Skin epidermis (tissue), 12 donors: ENCODE data around the gene UBL4A.
A peak's percentile ranks its signal among the peaks of the same experiment; 100 is the strongest.

Experiments
- H3K27ac ChIP-seq, 21 experiments: fragments of 200-600 bp; sonication (generic) in 11 of 21; one replicate each; pipeline ENCODE4 v1.5.0; 2020; ENCODE audit warnings: mild to moderate bottlenecking in 3 of 21, inconsistent platforms in 2 of 21, moderate library complexity in 2 of 21
- H3K4me3 ChIP-seq, 7 experiments: fragments of 200-600 bp; sonication (generic) in 2 of 7; one replicate each; pipeline ENCODE4 v1.5.0; 2020; ENCODE audit warnings: inconsistent platforms in 2 of 7, mild to moderate bottlenecking in 2 of 7, moderate library complexity in 1 of 7

UBL4A gene

DNA sequence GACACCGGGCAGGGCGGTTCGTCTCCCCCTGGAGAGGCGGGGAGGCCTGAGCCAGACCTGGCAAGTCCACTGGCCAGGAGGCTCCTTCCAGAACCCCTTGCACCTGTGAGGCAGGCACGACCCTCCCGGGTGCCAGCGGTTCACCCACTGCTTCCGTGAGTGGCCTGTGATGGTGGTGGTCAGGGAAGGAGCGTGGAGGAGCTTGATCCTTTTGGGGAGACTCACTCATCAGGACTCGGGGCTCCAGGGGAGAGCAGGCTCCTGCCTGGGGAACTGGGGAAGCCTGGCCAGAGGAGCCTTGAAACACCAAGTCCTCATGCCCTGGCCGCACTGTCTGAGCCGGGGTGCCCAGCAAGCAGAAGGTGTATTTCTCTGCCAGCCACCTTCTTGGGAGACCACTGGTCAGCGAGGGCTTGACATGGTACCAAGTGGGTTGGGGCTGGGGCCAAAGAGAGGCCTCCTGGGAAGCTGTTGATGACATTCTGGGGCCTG, 41.6 kb downstream of the UBL4A start:
- H3K4me3 ChIP-seq, result peak overlapping the region; percentile 45 to 59 (median 54)
- peak overlapping the region in 19 of 21 experiments; percentile 24 to 86 (median 77) for H3K27ac ChIP-seq

- Histone ChIP-seq H3K27ac (peak within 1 kb of the TSS in 19 of 21 experiments; percentile 58 to 86 (median 78)), H3K4me3 (peak within 1 kb of the TSS; percentile 45 to 59 (median 54))
These were observed 42.2 kb downstream of the UBL4A start, which contains the start of gene FAM50A for GRCh38 chrX:154443992-154444754. Gene FAM50A, plus strand, starts transcription at chrX:154444141. Its CDS starts 95 bp downstream, at chrX:154444236.

GRCh38 chrX:154443479-154443910, 42.9 kb downstream of the UBL4A start:
- H3K4me3 ChIP-seq, result peak overlapping the region in 4 of 7 experiments; percentile 45 to 58 (median 54)

GRCh38 chrX:154441984-154442707, 44.3 kb downstream of the UBL4A start:
- Histone ChIP-seq H3K27ac (peak overlapping the region in 2 of 21 experiments; percentile 11 to 29), H3K4me3 (no peak overlapping the region)

More at GRCh38 chrX:154443479-154443910, 42.9 kb downstream of the UBL4A start:
- H3K27ac ChIP-seq, result peak overlapping the region in 19 of 21 experiments; percentile 36 to 84 (median 77)

- no peak overlapping the region for H3K4me3 ChIP-seq
- H3K27ac ChIP-seq, result peak overlapping the region in 1 of 21 experiments; percentile 11
These were observed 44.9 kb downstream of the UBL4A start for GRCh38 chrX:154441564-154441963.

DNA sequence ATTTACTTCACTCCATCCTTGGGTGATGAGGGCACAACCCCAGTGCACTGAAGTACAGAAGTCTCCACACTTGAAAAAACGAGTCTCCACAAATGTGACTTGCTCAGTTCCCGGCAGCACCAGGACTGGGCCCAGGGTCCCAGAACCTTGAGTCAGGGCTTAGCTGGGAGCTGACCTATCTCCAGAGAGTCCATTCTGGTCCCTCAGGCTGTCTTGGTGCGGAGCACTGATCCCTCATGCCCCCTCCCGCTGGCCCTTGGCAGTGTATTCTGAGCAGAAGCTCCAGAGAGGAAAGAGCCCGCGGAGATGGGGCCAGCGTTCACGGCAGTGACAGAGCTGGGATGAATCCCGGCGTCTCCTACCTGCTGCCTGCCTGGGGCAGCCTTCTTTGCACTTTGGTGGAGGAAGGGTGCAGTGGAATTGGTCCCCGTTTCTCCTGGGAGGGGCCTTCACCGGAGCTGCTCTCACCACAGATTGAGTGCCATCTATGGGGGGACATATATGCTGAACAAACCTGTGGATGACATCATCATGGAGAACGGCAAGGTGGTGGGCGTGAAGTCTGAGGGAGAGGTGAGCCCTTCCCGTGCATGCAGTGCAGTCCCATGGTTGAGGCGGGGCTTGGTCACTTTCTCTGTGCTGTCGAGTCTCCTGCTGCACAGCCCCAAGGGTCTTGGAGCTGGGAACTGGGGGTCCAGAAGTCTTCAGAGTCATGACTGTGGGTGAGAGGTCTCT, 45.6 kb downstream of the UBL4A start:
- Histone ChIP-seq H3K4me3 (no peak overlapping the region), H3K27ac (no peak overlapping the region)

DNA sequence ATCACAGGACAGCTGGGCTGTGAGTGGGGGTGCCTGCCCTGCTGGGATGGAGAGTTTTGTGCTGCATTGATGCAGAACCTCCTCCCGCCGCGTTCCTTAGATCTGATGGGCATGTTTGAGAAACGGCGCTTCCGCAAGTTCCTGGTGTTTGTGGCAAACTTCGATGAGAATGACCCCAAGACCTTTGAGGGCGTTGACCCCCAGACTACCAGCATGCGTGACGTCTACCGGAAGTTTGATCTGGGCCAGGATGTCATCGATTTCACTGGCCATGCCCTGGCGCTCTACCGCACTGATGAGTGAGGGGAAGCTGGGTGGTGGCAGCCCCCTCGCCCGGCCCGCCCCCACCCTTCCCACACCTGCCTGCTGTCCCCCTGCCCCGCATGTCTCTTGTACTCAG, 46.6 kb downstream of the UBL4A start:
- H3K4me3 ChIP-seq, result no peak overlapping the region
- H3K27ac ChIP-seq, result no peak overlapping the region

DNA sequence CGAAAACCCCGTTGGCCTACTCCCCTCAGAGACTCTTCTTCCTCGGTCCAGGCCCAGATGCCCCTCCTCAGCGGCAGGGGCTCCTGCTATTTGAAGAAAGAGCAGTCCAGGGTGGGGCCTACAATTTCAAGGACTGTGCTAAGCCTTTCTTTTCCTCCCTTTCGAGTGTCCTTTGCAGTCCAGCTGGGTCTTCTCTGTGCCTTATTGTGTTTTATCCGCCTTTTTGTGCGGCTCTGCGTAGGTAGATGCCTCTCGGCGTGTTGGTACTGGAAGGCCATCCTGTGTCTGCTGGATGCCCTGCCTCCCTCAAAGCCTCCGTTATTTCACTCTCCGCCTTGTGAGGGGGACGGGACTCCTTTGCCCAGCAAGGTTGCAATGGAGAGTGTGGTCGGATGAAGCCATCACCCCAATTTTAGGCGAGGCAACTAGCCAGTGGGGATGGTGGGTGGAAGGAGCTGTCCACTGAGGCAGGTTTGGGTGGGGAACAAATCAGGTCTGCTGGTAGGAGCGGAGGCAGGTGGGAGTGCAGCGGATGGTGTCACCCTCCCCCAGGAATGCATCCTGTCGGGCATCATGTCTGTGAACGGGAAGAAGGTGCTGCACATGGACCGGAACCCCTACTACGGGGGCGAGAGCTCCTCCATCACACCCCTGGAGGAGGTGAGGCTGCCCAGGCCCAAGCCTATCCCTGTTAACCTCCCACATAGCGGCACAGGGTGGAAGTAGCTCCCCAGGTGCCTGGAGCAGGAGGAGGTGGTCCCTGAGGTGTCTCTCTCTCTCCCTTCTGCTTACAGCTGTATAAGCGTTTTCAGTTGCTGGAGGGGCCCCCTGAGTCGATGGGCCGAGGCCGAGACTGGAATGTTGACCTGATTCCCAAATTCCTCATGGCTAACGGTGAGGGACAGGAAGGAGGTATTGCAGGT, 48.2 kb downstream of the UBL4A start:
- Histone ChIP-seq H3K27ac (peak overlapping the region in 16 of 21 experiments; percentile 75 to 98 (median 93)), H3K4me3 (peak overlapping the region; percentile 56 to 80 (median 66))

DNA sequence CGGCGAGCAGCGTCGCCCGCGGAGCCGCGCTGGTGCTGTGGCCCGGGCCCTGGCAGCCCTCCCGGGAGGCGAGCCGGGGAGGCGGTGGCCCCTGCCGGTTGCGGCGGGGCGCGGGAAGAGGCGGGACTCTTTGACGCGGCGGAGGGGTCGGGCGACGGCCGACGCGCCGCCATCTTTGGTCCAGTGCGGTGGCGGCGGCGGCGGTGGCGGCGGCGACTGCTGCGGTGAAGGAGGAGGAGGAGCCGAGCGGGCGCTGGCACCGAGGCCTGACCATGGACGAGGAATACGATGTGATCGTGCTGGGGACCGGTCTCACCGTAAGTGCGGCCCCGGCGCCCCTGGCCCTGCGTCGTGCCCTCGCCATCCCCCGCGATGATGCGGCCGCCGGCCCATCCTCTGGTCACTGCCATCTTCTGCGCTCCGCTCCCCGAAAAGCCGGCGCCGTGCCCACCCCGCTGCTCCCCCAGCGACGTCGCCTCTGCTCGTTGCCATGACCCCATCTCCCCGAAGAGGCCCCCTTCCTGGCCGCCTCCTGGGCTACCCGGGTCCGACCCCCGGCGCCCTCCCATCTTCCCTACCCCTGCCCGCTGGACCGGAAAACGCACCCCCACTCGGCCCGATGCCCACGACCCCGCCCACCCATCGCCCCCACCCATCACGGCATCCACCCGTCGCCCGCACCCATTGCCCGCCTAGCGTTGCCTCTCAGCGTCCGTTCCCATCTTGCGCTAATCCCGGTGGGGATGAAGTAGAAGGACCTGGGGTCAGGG, 49.2 kb downstream of the UBL4A start, which contains the start of gene GDI1:
Gene GDI1, plus strand, starts transcription at position 172 of the 770 bp plus-strand sequence. Its CDS starts 101 bp downstream, at position 273.
- H3K27ac ChIP-seq, result peak within 1 kb of the TSS; percentile 75 to 100 (median 93)
- peak within 1 kb of the TSS; percentile 56 to 80 (median 66) for H3K4me3 ChIP-seq

DNA sequence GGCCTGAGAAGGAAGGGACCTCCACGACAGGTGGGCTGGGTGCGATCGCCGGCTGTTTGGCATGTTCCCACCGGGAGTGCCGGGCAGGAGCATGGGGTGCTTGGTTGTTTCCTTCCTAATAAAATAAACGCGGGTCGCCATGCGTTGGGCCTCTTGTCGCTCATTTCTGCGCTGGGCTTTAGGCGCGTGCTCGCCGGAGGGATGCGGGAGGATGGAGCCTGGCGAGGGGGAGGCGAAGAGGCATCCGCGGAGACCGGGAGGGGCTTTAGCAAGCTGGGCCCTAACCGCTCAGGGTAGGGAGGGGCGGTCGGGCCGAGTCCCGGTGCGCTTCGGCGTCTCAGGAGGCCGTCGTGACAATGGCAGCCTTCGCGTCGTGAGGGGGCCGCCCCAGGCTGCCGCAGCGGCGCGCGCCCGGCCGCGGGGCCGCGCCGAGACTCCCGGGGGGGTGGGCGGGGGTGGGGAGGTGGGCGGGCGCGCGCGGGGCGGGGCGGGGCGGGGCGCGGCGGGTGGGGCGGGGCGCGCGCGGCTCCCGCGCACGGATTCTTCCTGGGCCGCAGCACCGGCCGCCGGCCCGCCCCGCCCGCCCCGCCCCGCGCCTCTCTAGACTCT, 49.9 kb downstream of the UBL4A start:
- peak overlapping the region; percentile 56 to 80 (median 66) for H3K4me3 ChIP-seq
- peak overlapping the region; percentile 75 to 100 (median 93) for H3K27ac ChIP-seq

DNA sequence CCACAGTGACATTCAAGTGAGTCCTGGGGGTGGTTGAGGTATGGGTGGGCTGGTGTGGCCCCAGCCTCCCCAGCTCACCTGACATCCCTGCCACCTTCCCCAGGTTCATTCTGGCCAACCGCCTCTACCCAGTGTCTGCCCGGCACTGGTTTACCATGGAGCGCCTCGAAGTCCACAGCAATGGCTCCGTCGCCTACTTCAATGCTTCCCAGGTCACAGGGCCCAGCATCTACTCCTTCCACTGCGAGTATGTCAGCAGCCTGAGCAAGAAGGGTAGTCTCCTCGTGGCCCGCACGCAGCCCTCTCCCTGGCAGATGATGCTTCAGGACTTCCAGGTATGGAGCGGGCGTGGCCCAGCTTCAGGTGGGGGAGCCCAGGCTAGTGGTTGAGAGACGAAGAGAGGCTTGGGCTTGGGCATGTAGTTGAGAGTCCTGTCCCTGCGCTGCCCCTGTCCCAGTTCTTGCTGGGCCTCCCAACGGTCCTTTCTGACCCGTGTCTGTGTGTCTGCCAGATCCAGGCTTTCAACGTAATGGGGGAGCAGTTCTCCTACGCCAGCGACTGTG, 51.2 kb downstream of the UBL4A start:
- no peak overlapping the region for H3K4me3 ChIP-seq

DNA sequence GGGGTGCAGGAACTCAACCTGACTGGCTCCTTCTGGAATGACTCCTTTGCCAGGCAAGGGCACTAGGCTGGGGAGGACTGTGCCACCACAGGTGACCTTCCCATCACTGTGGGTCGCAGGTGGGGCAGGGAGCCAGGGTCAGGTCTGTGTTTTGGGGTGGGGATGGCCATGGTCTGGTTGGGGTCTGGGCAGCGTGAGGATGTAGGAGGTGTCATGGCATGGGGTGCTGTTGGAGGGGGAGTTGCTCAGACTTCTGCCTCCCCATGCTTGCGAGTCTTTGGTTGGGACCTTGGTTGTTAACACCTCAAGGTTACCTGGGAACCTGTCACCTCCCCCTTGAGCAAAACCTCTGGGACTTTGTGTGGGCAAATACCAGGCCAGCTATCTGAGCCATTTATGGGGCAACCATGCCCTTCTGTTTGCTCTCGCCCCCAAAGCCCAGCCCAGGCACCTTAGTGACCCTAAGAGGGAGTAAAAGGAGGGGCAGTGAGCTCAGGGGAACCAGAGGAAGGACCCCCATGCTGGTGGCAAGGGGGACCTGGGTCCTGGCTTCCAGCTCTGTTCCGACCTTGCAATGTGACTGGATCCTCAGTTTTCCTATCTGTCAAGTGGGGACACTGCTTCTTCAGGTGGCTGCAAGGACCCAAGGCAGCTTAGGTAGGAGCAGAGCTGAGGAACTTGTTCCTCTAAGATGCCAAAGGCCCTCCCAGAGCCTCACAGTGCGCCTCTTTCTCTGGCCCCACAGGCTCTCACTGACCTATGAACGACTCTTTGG, 51.8 kb downstream of the UBL4A start:
- Histone ChIP-seq H3K27ac (no peak overlapping the region), H3K4me3 (no peak overlapping the region)

More for the DNA sequence above, 51.2 kb downstream of the UBL4A start:
- no peak overlapping the region for H3K27ac ChIP-seq
